CD4-positive, alpha-beta T cell treated with Interleukin-21 for 1 hour (primary cell): ENCODE measurements around the gene ARHGEF25.
"Not testable (repeated sequence)": the region's sequence is repeated elsewhere in the genome, so short reads cannot be mapped to it uniquely, and the experiment has no call there.

ENCODE experiments used
- DNase-seq: peaks from one replicate; pipeline ENCODE4 v3.0.0-alpha.2; 2020

ARHGEF25 gene

GRCh38 chr12:57640175-57641042, 29.2 kb downstream of the ARHGEF25 start:
- no peak for DNase-seq

GRCh38 chr12:57641699-57642442, 30.6 kb downstream of the ARHGEF25 start:
- no peak for DNase-seq

DNA sequence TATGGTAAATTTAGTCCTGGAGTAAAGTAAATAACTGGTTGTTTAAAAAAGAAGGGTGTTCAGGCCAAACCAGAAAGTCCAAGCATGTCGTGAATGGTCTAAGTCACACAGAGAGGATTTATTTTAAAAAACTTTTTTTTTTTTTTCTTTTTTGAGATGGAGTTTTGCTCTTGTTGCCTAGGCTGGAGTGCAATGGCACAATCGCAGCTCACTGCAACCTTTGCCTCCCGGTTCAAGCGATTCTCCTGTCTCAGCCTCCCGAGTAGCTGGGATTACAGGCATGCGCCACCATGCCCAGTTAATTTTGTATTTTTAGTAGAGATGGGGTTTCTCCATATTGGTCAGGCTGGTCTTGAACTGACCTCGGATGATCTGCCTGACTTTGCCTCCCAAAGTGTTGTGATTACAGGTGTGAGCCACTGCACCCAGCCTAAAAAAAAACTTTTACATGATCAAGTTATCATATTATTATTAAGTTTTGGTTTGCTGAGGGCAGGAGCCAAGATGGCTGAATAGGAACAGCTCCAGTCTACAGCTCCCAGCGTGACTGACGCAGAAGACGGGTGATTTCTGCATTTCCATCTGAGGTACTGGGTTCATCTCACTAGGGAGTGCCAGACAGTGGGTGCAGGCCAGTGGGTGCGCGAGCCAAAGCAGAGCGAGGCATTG, 34.9 kb downstream of the ARHGEF25 start:
- not testable (repeated sequence) for DNase-seq

- not testable (repeated sequence) for DNase-seq
These were observed 35.4 kb downstream of the ARHGEF25 start for GRCh38 chr12:57646659-57647049.

GRCh38 chr12:57654042-57654441, 42.8 kb downstream of the ARHGEF25 start:
- DNase-seq: no peak

DNA sequence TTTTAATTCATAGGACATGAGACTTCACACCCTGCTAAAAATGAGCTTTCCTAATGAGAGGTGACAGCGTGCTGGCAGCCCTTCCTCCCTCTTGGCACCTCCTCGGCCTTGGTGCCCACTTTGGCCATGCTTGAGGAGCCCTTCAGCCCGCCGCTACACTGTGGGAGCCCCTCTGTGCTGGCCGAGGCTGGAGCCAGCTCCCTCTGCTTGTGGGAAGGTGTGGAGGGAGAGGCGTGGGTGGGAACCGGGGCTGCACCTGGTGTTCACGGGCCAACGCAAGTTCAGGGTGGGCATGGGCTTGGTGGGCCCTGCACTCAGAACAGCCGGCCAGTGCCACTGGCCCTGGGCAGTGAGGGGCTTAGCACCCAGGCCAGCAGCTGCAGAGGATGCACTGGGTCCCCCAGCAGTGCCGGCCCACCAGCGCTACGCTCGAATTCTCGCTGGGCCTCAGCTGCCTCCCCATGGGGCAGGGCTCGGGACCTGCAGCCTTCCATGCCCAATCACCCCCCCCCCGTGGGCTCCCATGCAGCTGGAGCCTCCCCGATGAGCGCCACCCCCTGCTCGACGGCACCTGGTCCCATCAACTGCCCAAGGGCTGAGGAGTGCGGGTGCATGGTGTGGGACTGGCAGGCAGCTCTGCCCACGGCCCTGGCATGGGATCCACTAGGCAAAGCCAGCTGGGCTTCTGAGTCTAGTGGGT, 44.5 kb downstream of the ARHGEF25 start:
- no peak for DNase-seq

GRCh38 chr12:57656408-57656807, 45.2 kb downstream of the ARHGEF25 start:
- not testable (repeated sequence) for DNase-seq

DNA sequence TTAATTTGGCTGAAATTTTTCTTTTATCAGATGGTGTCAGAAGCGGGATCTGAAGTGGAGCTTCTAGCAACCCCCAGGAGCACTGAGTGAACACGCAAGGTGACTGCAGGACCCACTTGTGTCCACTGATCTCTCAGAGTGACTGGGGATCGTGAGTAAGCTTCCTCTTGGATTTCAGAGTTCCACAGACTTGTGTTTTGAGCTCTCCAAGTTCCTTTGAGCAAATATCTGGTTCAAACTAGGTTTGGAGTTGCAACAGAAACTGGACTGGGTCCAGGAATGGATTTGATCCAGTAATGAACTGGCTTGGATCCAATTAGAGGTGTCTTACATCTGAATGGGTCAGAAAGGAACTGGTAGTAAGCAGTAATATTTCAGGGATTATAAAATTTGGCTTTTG, 46.5 kb downstream of the ARHGEF25 start:
- DNase-seq: no peak

GRCh38 chr12:57658890-57659289, 47.7 kb downstream of the ARHGEF25 start:
- no peak for DNase-seq

DNA sequence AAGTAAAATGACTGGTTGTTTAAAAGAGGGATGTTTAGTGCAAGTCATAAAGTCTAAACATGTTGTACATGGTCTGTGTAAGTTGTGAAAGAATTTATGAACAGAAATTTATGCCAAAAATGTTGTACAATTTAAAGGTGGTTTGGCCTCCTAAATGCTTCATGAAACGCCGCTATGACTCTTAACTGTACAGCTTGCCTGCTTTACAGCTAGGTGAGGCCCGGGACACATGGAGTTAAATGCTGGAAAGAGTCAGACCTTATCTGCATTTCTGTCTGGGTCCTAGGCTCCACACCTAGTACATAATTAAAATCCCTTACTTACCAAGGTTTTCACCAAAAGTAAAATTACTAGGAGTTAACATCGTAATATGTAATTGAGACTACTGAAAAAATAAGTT, 50.1 kb downstream of the ARHGEF25 start:
- DNase-seq: no peak

- not testable (repeated sequence) for DNase-seq
These were observed 54.0 kb downstream of the ARHGEF25 start for GRCh38 chr12:57665066-57665820.
